IMR-90 (cell line): ENCODE measurements around the gene STAMBPL1. TPM values are rescaled to one million over a fixed set of nuclear protein-coding genes. Genes with fewer than 3 reads are reported as not detected.

Source experiments
- ATAC-seq: fragments of 200-7000 bp; cut with Tn5 transposase; 2 replicates; pipeline ENCODE4 v1.9.1; 2020; ENCODE audit warnings: low read depth, mild to moderate bottlenecking, moderate library complexity
- BruUV-seq: library from RNA; stranded (reverse); fragments of 400-500 nt; replicated peaks from 2 replicates; lab custom pipeline; 2021; lab: Mats Ljungman, UMichigan
- CTCF ChIA-PET: fragments of 300-600 bp; formaldehyde crosslinking; extraction: SDS; loops from one replicate; lab custom pipeline; 2021; ENCODE audit warnings: antibody characterized with exemption; lab: Yijun Ruan, JAX
- POLR2A ChIA-PET: fragments of 300-600 bp; sonication (Branson Sonifier 250); formaldehyde crosslinking; loops from one replicate; lab custom pipeline; 2022; ENCODE audit warnings: antibody characterized with exemption; ENCODE audit not compliant: unreplicated experiment; lab: Charles Lee
- DNase-seq: peaks from one replicate; pipeline ENCODE4 v3.0.0; 2013
- H2AFZ ChIP-seq: replicated peaks from 2 replicates; pipeline ENCODE3; 2013; ENCODE audit warnings: low read length, mild to moderate bottlenecking; ENCODE audit not compliant: poor library complexity
- H2AK5ac ChIP-seq: 2 replicates; pipeline ENCODE4 v1.6.1; 2013; ENCODE audit warnings: low read depth, low read length, inconsistent platforms
- H2AK9ac ChIP-seq: replicated peaks from 2 replicates; pipeline ENCODE3; 2013; ENCODE audit warnings: mild to moderate bottlenecking, low read depth, low read length, moderate library complexity; ENCODE audit not compliant: poor library complexity
- H2BK120ac ChIP-seq: 2 replicates; pipeline ENCODE4 v1.6.1; 2013; ENCODE audit warnings: low read depth, low read length, inconsistent platforms
- H2BK15ac ChIP-seq: 3 replicates; pipeline ENCODE4 v1.6.1; 2013; ENCODE audit warnings: low read depth, low read length, inconsistent platforms
- H2BK20ac ChIP-seq: 2 replicates; pipeline ENCODE4 v1.6.1; 2013; ENCODE audit warnings: low read depth, mild to moderate bottlenecking, inconsistent platforms, low read length, moderate library complexity
- H2BK5ac ChIP-seq: 2 replicates; pipeline ENCODE4 v1.6.1; 2013; ENCODE audit warnings: mild to moderate bottlenecking, low read depth, low read length, inconsistent platforms; ENCODE audit not compliant: poor library complexity, severe bottlenecking
- H3K14ac ChIP-seq: replicated peaks from 2 replicates; pipeline ENCODE4 v1.6.1; 2013; ENCODE audit warnings: low read depth, low read length, inconsistent platforms
- H3K18ac ChIP-seq: 2 replicates; pipeline ENCODE4 v1.6.1; 2013; ENCODE audit warnings: low read depth, low read length, control low read depth
- H3K23ac ChIP-seq: 2 replicates; pipeline ENCODE4 v1.6.1; 2013; ENCODE audit warnings: low read depth, low read length, inconsistent platforms
- H3K27ac ChIP-seq: 2 replicates; pipeline ENCODE4 v1.5.1; 2013; ENCODE audit warnings: mild to moderate bottlenecking, control low read depth, low read length; ENCODE audit not compliant: insufficient read depth
- H3K27me3 ChIP-seq: 2 replicates; pipeline ENCODE4 v1.6.1; 2013; ENCODE audit warnings: low read length; ENCODE audit not compliant: control insufficient read depth, insufficient read depth
- H3K36me3 ChIP-seq: 2 replicates; pipeline ENCODE4 v1.6.1; 2013; ENCODE audit warnings: low read length, mixed read lengths; ENCODE audit not compliant: control insufficient read depth, insufficient read depth
- H3K4ac ChIP-seq: 2 replicates; pipeline ENCODE4 v1.6.1; 2013; ENCODE audit warnings: low read depth, low read length, inconsistent platforms
- H3K4me1 ChIP-seq: 2 replicates; pipeline ENCODE4 v1.6.1; 2013; ENCODE audit warnings: low read length, mixed read lengths; ENCODE audit not compliant: control insufficient read depth, insufficient read depth
- H3K4me2 ChIP-seq: 2 replicates; pipeline ENCODE4 v1.6.1; 2013; ENCODE audit warnings: low read depth, mild to moderate bottlenecking, control low read depth, low read length, moderate library complexity
- H3K4me3 ChIP-seq: 2 replicates; pipeline ENCODE4 v1.5.1; 2013; ENCODE audit warnings: low read depth, mild to moderate bottlenecking, control low read depth, low read length, moderate library complexity; ENCODE audit not compliant: insufficient read depth
- H3K56ac ChIP-seq: 2 replicates; pipeline ENCODE4 v1.6.1; 2013; ENCODE audit warnings: low read length, inconsistent platforms; ENCODE audit not compliant: insufficient read depth; ENCODE audit errors: extremely low read depth
- H3K79me1 ChIP-seq, 2 experiments: 2 replicates each; pipeline ENCODE4 v1.6.1; 2013; ENCODE audit warnings: low read length in 2 of 2, inconsistent platforms in 1 of 2, low read depth in 1 of 2
- H3K9ac ChIP-seq: 2 replicates; pipeline ENCODE4 v1.6.1; 2013; ENCODE audit warnings: low read depth, low read length, control low read depth
- H3K9me1 ChIP-seq: 2 replicates; pipeline ENCODE4 v1.6.1; 2013; ENCODE audit warnings: low read length, inconsistent platforms; ENCODE audit not compliant: insufficient read depth
- H3K9me3 ChIP-seq: 2 replicates; pipeline ENCODE4 v1.6.1; 2013; ENCODE audit warnings: low read length; ENCODE audit not compliant: control insufficient read depth, insufficient read depth
- H4K20me1 ChIP-seq: 2 replicates; pipeline ENCODE4 v1.6.1; 2013; ENCODE audit warnings: low read length, inconsistent platforms; ENCODE audit not compliant: insufficient read depth
- H4K5ac ChIP-seq: 2 replicates; pipeline ENCODE4 v1.6.1; 2013; ENCODE audit warnings: mild to moderate bottlenecking, low read depth, low read length, control low read depth
- H4K8ac ChIP-seq, 2 experiments: 2 replicates each; pipeline ENCODE4 v1.6.1; 2013; ENCODE audit warnings: low read depth in 2 of 2, low read length in 2 of 2, control low read depth in 1 of 2, inconsistent platforms in 1 of 2
- H4K91ac ChIP-seq: 2 replicates; pipeline ENCODE4 v1.6.1; 2013; ENCODE audit warnings: low read depth, low read length, inconsistent platforms; ENCODE audit not compliant: insufficient read depth
- BHLHE40 ChIP-seq: fragments of 150-350 bp; IDR thresholded peaks from 2 replicates; pipeline ENCODE4 v1.6.1; 2016; ENCODE audit warnings: mild to moderate bottlenecking, low read depth, low read length
- CHD1 ChIP-seq: IDR thresholded peaks from 2 replicates; pipeline ENCODE4 v1.6.1; 2012; ENCODE audit warnings: low read depth, low read length, improper control_type of control experiment
- CTCF ChIP-seq: conservative IDR thresholded peaks from 2 replicates; pipeline ENCODE4 v1.5.1; 2012; ENCODE audit warnings: mild to moderate bottlenecking, low read depth, low read length, improper control_type of control experiment
- ELK1 ChIP-seq: fragments of 150-350 bp; IDR thresholded peaks from 2 replicates; pipeline ENCODE4 v1.6.1; 2016; ENCODE audit warnings: low read depth, mild to moderate bottlenecking, low read length, moderate library complexity, borderline replicate concordance
- FOS ChIP-seq: fragments of 150-350 bp; IDR thresholded peaks from 2 replicates; pipeline ENCODE4 v1.6.1; 2016; ENCODE audit warnings: low read depth, low read length
- MAFK ChIP-seq: IDR thresholded peaks from 2 replicates; pipeline ENCODE4 v1.6.1; 2012; ENCODE audit warnings: low read depth, low read length, improper control_type of control experiment
- MAZ ChIP-seq: IDR thresholded peaks from 2 replicates; pipeline ENCODE4 v1.6.1; 2012; ENCODE audit warnings: low read depth, mild to moderate bottlenecking, low read length, improper control_type of control experiment, moderate library complexity, borderline replicate concordance
- MXI1 ChIP-seq: IDR thresholded peaks from 2 replicates; pipeline ENCODE4 v1.6.1; 2012; ENCODE audit warnings: low read depth, mild to moderate bottlenecking, low read length, moderate library complexity, borderline replicate concordance
- NFE2L2 ChIP-seq: fragments of 150-350 bp; IDR thresholded peaks from 2 replicates; pipeline ENCODE4 v1.6.1; 2016; ENCODE audit warnings: low read depth, mild to moderate bottlenecking, low read length
- RCOR1 ChIP-seq: IDR thresholded peaks from 2 replicates; pipeline ENCODE4 v1.6.1; 2012; ENCODE audit warnings: mild to moderate bottlenecking, low read length, improper control_type of control experiment; ENCODE audit not compliant: insufficient replicate concordance
- RFX5 ChIP-seq: IDR thresholded peaks from 2 replicates; pipeline ENCODE4 v1.8.0; 2012; ENCODE audit warnings: low read depth, mild to moderate bottlenecking, low read length, moderate library complexity
- SMC3 ChIP-seq: fragments of 150-350 bp; IDR thresholded peaks from 2 replicates; pipeline ENCODE4 v1.6.1; 2016; ENCODE audit warnings: low read depth, mild to moderate bottlenecking, antibody characterized with exemption, low read length, moderate library complexity
- USF2 ChIP-seq: fragments of 150-350 bp; IDR thresholded peaks from 2 replicates; pipeline ENCODE4 v1.6.1; 2017; ENCODE audit warnings: mild to moderate bottlenecking, antibody characterized with exemption, low read length, low read depth
- WGBS, 2 experiments: methylation state at CpG; one replicate each; pipeline versions ENCODE4 v1.1.5 to v1.1.7; 2013; ENCODE audit warnings: missing lambda C conversion rate in 2 of 2; ENCODE audit not compliant: insufficient read length in 1 of 2; ENCODE audit errors: extremely low coverage in 2 of 2; 5-methylcytosine and 5-hydroxymethylcytosine counted together
- dilution Hi-C: fragments of 300-500 bp; cut with HindIII; formaldehyde crosslinking; loops from one replicate; pipeline ENCODE4 v1.14.3; 2018; ENCODE audit warnings: low sequenced_read_pairs; ENCODE audit not compliant: unreplicated experiment
- in situ Hi-C: fragments of 300-500 bp; cut with MboI; formaldehyde crosslinking; loops from 3 replicates; pipeline ENCODE4 v1.14.3; 2019; ENCODE audit warnings: low sequenced_read_pairs, inconsistent platforms, mixed read lengths
- intact Hi-C: fragments of 100-400 bp; cut with micrococcal nuclease; formaldehyde crosslinking; loops from 2 replicates; pipeline ENCODE4 v1.10.0; 2022
- polyA plus RNA-seq, 3 experiments: library from polyadenylated mRNA; depleted of rRNA; stranded (reverse); fragments of >200 nt; gene quantifications; 2 replicates each; pipeline ENCODE4 v1.2.3, GENCODE V29; 2012; ENCODE audit warnings: low replicate concordance in 1 of 3
- total RNA-seq: library from RNA; depleted of rRNA; stranded (reverse); fragments of >200 nt; gene quantifications from 2 replicates; pipeline ENCODE4 v1.2.3, GENCODE V29; 2012

STAMBPL1 gene
- total and polyA plus RNA-seq, 2 of the 4 experiments (the other 2 are of a cell fraction), result 26.8 to 28.1 TPM

- no peak for TF ChIP-seq FOS
Measured at GRCh38 chr10:88898727-88899126, 18.7 kb downstream of the STAMBPL1 start (continued).

- TF ChIP-seq CTCF (no peak), NFE2L2 (no peak), USF2 (no peak), RCOR1 (no peak), MXI1 (no peak), ELK1 (no peak), RFX5 (no peak), BHLHE40 (no peak), CHD1 (no peak), SMC3 (no peak), MAZ (no peak), MAFK (no peak), FOS (no peak)
- Histone ChIP-seq H4K8ac (no peak overlapping the region), H2BK5ac (peak overlapping the region; percentile 14), H3K27me3 (no peaks in the 10 kb centered on the region), H2AFZ (no peak overlapping the region), H2BK15ac (0 out of 3 replicates have a peak overlapping the region, but pooled peaks have one; percentile 13), H3K18ac (no peak overlapping the region), H3K4me2 (no peak overlapping the region), H3K9ac (no peak overlapping the region), H3K36me3 (peaks cover 22% of the 10 kb centered on the region), H3K4me1 (peaks cover 34% of the 10 kb centered on the region), H3K23ac (no peak overlapping the region; the same call in 1 of the 2 replicates), H2AK9ac (no peak overlapping the region), H4K91ac (no peak overlapping the region), H2BK120ac (no peak overlapping the region), H3K4me3 (no peak overlapping the region), H4K5ac (no peak overlapping the region), H2AK5ac (no peak overlapping the region), H3K56ac (no peak overlapping the region), H3K9me1 (peaks cover 24% of the 10 kb centered on the region), H3K79me1 (peaks cover 49 to 82% of the 10 kb centered on the region in 2 experiments), H4K20me1 (no peaks in the 10 kb centered on the region; the same call in 1 of the 2 replicates), H3K27ac (no peak overlapping the region), H3K9me3 (no peaks in the 10 kb centered on the region), H3K4ac (no peak overlapping the region; the same call in 1 of the 2 replicates), H3K14ac (no peak overlapping the region), H2BK20ac (peak overlapping the region; percentile 45; the same call in 1 of the 2 replicates)
- CTCF ChIA-PET, result no interaction called here
- intact Hi-C loops, result no loop called here
- DNase-seq (no peak), ATAC-seq (no peak)
- dilution Hi-C loops, result no loop called here
- in situ Hi-C loops, result no loop called here
- POLR2A ChIA-PET, result no interaction called here
- BruUV-seq, result no TSS peak
- WGBS, 2 experiments, result no CpG with 5 or more reads among the region's 2 CpGs
Measured at GRCh38 chr10:88899886-88900285, 19.8 kb downstream of the STAMBPL1 start.
